Esophagus squamous epithelium (tissue), 4 donors: ENCODE data around the gene POMP.

Experiments
- CTCF ChIP-seq, 6 experiments: fragments of 450-650 bp in 4 of 6; fragments of 200-600 bp in 2 of 6; sonication (generic) in 2 of 6; IDR thresholded peaks; one replicate each; pipeline ENCODE4 v1.5.1; 2016 to 2019; ENCODE audit warnings: antibody characterized with exemption in 6 of 6, mild to moderate bottlenecking in 4 of 6, moderate library complexity in 4 of 6
- POLR2A ChIP-seq, 4 donors: fragments of 450-650 bp; IDR thresholded peaks; one replicate each; pipeline ENCODE4 v1.6.1; 2017; ENCODE audit warnings: antibody characterized with exemption in 4 of 4, mild to moderate bottlenecking in 4 of 4, moderate library complexity in 3 of 4

GRCh38 chr13:28611654-28612131 is 47.2 kb upstream of the POMP start:
- TF ChIP-seq CTCF (IDR thresholded peaks at IDR 0.05) (no peak), POLR2A (IDR thresholded peaks at IDR 0.05) (no peak)
